Adipocyte (in vitro differentiated cells): Measurements from ENCODE around the gene PDE3A.
"Not testable (repeated sequence)": the region's sequence is repeated elsewhere in the genome, so short reads cannot be mapped to it uniquely, and the experiment has no call there.

ENCODE experiments used
- DNase-seq: peaks from one replicate; pipeline ENCODE4 v3.0.0-alpha.2; 2015; ENCODE audit warnings: low read depth
- H3K27me3 ChIP-seq: replicated peaks from 2 replicates; pipeline ENCODE4 v1.7.0; 2013; ENCODE audit warnings: mild to moderate bottlenecking, low read length, moderate library complexity; ENCODE audit not compliant: control insufficient read depth, insufficient read depth
- H3K36me3 ChIP-seq: 2 replicates; pipeline ENCODE4 v1.7.0; 2013; ENCODE audit warnings: low read length, mild to moderate bottlenecking, moderate library complexity; ENCODE audit not compliant: control insufficient read depth, insufficient read depth, severe bottlenecking
- H3K4me1 ChIP-seq: 2 replicates; pipeline ENCODE4 v1.7.0; 2013; ENCODE audit warnings: mild to moderate bottlenecking, low read length, moderate library complexity; ENCODE audit not compliant: control insufficient read depth, insufficient read depth
- H3K4me3 ChIP-seq: 2 replicates; pipeline ENCODE4 v1.7.0; 2013; ENCODE audit warnings: mild to moderate bottlenecking, low read length, moderate library complexity
- H3K9ac ChIP-seq: 2 replicates; pipeline ENCODE4 v1.7.0; 2013; ENCODE audit warnings: mild to moderate bottlenecking, low read length, moderate library complexity
- H3K9me3 ChIP-seq: 2 replicates; pipeline ENCODE4 v1.7.0; 2013; ENCODE audit warnings: mild to moderate bottlenecking, low read length, moderate library complexity; ENCODE audit not compliant: control insufficient read depth

PDE3A gene

GRCh38 chr12:20375560-20375959 is 7.2 kb downstream of the PDE3A start:
- H3K4me3 ChIP-seq = no peak overlapping the region
- H3K9me3 ChIP-seq = no peaks in the 10 kb centered on the region
- no peak overlapping the region for H3K9ac ChIP-seq
- H3K27me3 ChIP-seq = no peaks in the 10 kb centered on the region
- no peaks in the 10 kb centered on the region for H3K36me3 ChIP-seq
- H3K4me1 ChIP-seq = peaks cover 10% of the 10 kb centered on the region
- DNase-seq = no peak

- no peaks in the 10 kb centered on the region for H3K9me3 ChIP-seq
- DNase-seq = peak; percentile 55
- H3K27me3 ChIP-seq = no peaks in the 10 kb centered on the region
Measured at GRCh38 chr12:20376984-20377383, 8.6 kb downstream of the PDE3A start.

DNA sequence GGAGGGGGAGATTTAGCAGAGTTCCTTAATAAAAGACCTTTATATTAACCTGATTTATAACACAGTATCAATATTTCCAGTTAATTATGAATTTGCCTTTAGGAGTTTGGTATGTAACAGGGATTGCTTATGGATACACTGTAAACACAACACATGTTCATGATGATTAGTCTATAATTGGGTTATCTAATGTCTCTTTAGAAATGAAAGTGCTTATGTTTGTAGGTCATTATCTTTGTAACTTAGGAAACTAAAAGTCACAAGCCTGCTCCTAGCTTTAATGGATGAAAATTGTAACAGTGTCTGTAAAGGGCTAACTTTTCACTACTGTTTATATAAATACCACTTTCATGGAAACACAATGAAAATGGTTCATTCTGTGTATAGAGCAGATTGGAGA is 9.4 kb downstream of the PDE3A start:
- Histone ChIP-seq H3K4me3 (no peak overlapping the region), H3K36me3 (no peaks in the 10 kb centered on the region), H3K4me1 (peaks cover under 1% of the 10 kb centered on the region), H3K9ac (no peak overlapping the region), H3K27me3 (no peaks in the 10 kb centered on the region), H3K9me3 (no peaks in the 10 kb centered on the region)
- no peak for DNase-seq

More at GRCh38 chr12:20376984-20377383, 8.6 kb downstream of the PDE3A start:
- Histone ChIP-seq H3K4me3 (no peak overlapping the region), H3K9ac (peak overlapping the region; percentile 15), H3K36me3 (no peaks in the 10 kb centered on the region), H3K4me1 (peaks cover 7% of the 10 kb centered on the region)

GRCh38 chr12:20382117-20382516 is 13.8 kb downstream of the PDE3A start:
- Histone ChIP-seq H3K36me3 (no peaks in the 10 kb centered on the region), H3K9me3 (no peaks in the 10 kb centered on the region), H3K27me3 (no peaks in the 10 kb centered on the region), H3K9ac (no peak overlapping the region), H3K4me3 (no peak overlapping the region), H3K4me1 (no peaks in the 10 kb centered on the region)
- no peak for DNase-seq

DNA sequence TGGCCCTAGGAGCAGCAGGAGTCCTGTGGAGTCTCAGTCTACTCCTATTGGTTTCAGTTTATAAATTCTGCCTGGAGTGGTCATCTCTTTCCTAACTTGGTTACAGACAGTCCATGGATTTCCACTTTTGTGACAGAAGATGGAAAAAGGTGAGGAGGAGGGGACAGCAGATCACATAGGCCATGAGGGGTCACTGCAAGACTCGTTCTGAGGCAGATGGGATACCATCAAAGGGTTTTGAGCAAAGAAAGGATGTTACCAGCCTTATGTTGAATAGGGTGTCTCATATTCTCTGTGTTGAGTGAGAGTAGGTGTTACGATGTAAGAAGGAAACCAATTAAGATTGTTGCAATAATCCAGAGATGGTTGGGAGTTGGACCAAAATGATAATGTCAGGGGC is 15.3 kb downstream of the PDE3A start:
- Histone ChIP-seq H3K36me3 (no peaks in the 10 kb centered on the region), H3K9me3 (no peaks in the 10 kb centered on the region), H3K9ac (no peak overlapping the region), H3K4me1 (no peaks in the 10 kb centered on the region), H3K4me3 (no peak overlapping the region), H3K27me3 (no peaks in the 10 kb centered on the region)
- DNase-seq = no peak

GRCh38 chr12:20384836-20385235 is 16.5 kb downstream of the PDE3A start:
- not testable (repeated sequence) for H3K4me1 ChIP-seq, H3K27me3 ChIP-seq, H3K36me3 ChIP-seq, H3K9ac ChIP-seq, H3K9me3 ChIP-seq, DNase-seq, H3K4me3 ChIP-seq

GRCh38 chr12:20390846-20391245 is 22.5 kb downstream of the PDE3A start:
- H3K36me3 ChIP-seq = no peaks in the 10 kb centered on the region
- no peak overlapping the region for H3K9ac ChIP-seq
- H3K4me3 ChIP-seq = peak overlapping the region; percentile 21
- H3K27me3 ChIP-seq = no peaks in the 10 kb centered on the region
- no peak for DNase-seq
- H3K9me3 ChIP-seq = no peaks in the 10 kb centered on the region
- H3K4me1 ChIP-seq = peaks cover 20% of the 10 kb centered on the region

DNA sequence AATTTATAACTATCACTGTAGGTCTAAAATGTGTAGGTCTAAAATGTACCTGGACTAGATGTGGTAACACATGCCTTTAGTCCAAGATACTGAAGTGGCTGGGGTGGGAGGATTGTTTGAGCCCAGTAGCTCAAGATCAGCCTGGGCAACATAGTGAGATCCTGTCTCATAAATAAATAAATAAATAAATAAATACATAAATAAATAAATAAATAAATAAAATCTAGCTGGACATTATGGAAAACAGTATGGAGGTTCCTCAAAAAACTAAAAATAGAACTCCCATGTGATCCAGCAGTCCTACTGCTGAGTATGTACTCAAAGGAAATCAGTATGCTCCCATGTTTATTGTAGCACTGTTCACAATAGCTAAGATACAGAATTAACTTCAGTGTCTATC is 24.0 kb downstream of the PDE3A start:
- Histone ChIP-seq H3K4me1 (peaks cover 20% of the 10 kb centered on the region), H3K27me3 (no peaks in the 10 kb centered on the region), H3K9me3 (no peaks in the 10 kb centered on the region), H3K9ac (no peak overlapping the region), H3K36me3 (no peaks in the 10 kb centered on the region), H3K4me3 (no peak overlapping the region)
- no peak for DNase-seq

GRCh38 chr12:20393707-20394106 is 25.4 kb downstream of the PDE3A start:
- no peak overlapping the region for H3K9ac ChIP-seq
- no peaks in the 10 kb centered on the region for H3K27me3 ChIP-seq
- no peak overlapping the region for H3K4me3 ChIP-seq
- H3K9me3 ChIP-seq = no peaks in the 10 kb centered on the region
- no peaks in the 10 kb centered on the region for H3K36me3 ChIP-seq
- DNase-seq = no peak
- H3K4me1 ChIP-seq = peaks cover 23% of the 10 kb centered on the region

DNA sequence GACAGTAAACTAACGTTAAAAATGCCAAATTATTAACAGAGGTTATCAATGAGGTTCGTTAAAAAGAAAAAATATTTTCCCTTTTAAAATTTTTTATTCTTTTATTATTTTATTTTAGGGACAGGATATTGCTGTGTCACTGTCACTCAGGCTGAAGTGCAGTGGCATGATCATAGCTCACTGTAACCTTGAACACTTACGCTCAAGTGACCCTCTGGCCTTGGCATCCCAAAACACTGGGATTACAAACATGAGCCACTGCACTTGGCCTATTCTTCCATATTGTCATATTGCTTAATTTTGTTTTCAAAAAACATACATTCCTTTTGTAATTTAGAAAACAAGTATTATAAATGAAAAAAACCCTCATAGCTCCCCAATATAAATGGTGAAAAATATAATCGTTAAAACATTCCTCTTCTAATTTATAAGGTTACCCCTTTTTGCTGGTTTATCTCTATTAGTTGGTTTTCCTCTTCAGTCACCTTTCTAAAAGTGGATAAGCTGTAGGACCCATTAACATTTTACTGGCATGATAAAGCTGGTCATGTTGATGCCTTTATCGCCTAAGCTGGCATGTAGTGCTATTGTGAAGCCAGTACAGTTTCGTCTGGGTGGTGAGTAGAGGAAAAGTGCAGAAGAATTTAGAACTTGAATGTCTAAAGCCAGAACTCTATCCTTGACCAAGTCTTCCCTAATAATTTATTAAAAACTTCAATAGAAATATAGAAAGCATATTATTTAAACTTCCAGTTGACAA is 27.6 kb downstream of the PDE3A start:
- H3K4me1 ChIP-seq = peaks cover 3% of the 10 kb centered on the region
- no peaks in the 10 kb centered on the region for H3K36me3 ChIP-seq
- H3K9ac ChIP-seq = no peak overlapping the region
- DNase-seq = no peak
- no peak overlapping the region for H3K4me3 ChIP-seq
- H3K9me3 ChIP-seq = no peaks in the 10 kb centered on the region
- no peaks in the 10 kb centered on the region for H3K27me3 ChIP-seq

DNA sequence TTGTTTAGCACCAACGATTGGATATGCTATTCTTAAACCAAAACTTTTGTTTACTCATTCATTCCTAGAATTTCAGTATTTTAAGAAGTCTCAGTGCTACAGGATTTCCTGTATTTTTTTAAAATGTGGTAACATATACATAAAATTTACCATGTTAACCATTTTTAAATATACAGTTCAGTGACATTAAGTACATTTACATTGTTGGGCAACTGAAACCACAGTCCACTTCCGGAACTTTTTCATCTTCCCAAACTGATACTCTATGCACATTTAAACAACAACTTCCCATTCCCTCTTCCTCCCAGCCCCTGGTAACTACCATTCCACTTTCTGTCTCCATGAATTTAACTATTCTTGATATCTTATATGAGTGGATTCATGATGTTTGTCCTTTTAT is 30.3 kb downstream of the PDE3A start:
- Histone ChIP-seq H3K9me3 (no peaks in the 10 kb centered on the region), H3K4me3 (no peak overlapping the region), H3K36me3 (no peaks in the 10 kb centered on the region), H3K4me1 (peaks cover 3% of the 10 kb centered on the region), H3K9ac (no peak overlapping the region), H3K27me3 (no peaks in the 10 kb centered on the region)
- DNase-seq = peak; percentile 15

DNA sequence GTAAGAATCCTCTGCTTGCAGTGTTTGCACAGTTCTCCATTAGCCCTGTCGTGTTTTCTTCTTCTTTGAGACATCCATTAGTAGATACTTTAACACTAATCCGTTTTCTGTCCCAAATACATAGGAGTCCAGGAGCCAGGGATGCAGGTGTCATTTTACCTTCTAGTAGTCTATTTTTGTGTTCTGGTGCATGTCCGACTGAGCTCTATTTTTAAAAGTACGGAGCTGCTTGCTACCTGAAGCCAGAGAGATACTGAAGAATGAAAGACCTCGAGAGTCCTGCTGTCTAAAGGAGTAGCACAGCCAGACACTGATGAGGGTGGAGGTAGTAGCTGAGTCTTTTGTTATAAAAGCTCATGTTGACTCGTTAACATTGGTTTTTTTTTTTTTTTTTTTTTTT is 31.7 kb downstream of the PDE3A start:
- H3K9ac ChIP-seq = no peak overlapping the region
- no peak overlapping the region for H3K4me3 ChIP-seq
- H3K4me1 ChIP-seq = peaks cover 3% of the 10 kb centered on the region
- H3K27me3 ChIP-seq = no peaks in the 10 kb centered on the region
- H3K36me3 ChIP-seq = no peaks in the 10 kb centered on the region
- no peaks in the 10 kb centered on the region for H3K9me3 ChIP-seq
- DNase-seq = no peak
